Peyer's patch (tissue), 4 donors: ENCODE measurements around the gene PGLYRP1.

Experiments
- POLR2A ChIP-seq, 2 donors: fragments of 450-650 bp; IDR thresholded peaks; one replicate each; pipeline ENCODE4 v1.5.1; 2017; ENCODE audit warnings: antibody characterized with exemption in 2 of 2, mild to moderate bottlenecking in 2 of 2, moderate library complexity in 2 of 2
- TF ChIP-seq, protein P1 (sequence below), 6 experiments: fragments of 450-650 bp in 4 of 6; fragments of 200-600 bp in 2 of 6; sonication (generic) in 1 of 6; IDR thresholded peaks; one replicate each; pipeline ENCODE4 v1.5.1; 2017 to 2019; ENCODE audit warnings: antibody characterized with exemption in 6 of 6, mild to moderate bottlenecking in 3 of 6, moderate library complexity in 1 of 6

GRCh38 chr19:46032597-46033025 lies 9.8 kb upstream of the PGLYRP1 start:
- TF ChIP-seq, protein P1, sequence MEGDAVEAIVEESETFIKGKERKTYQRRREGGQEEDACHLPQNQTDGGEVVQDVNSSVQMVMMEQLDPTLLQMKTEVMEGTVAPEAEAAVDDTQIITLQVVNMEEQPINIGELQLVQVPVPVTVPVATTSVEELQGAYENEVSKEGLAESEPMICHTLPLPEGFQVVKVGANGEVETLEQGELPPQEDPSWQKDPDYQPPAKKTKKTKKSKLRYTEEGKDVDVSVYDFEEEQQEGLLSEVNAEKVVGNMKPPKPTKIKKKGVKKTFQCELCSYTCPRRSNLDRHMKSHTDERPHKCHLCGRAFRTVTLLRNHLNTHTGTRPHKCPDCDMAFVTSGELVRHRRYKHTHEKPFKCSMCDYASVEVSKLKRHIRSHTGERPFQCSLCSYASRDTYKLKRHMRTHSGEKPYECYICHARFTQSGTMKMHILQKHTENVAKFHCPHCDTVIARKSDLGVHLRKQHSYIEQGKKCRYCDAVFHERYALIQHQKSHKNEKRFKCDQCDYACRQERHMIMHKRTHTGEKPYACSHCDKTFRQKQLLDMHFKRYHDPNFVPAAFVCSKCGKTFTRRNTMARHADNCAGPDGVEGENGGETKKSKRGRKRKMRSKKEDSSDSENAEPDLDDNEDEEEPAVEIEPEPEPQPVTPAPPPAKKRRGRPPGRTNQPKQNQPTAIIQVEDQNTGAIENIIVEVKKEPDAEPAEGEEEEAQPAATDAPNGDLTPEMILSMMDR (IDR thresholded peaks at IDR 0.05): no peak
- no peak for TF ChIP-seq POLR2A (IDR thresholded peaks at IDR 0.05)
